ENCODE data around the gene PGGHG.

Gene PGGHG

GRCh38 chr11:288478-289397, at the start of gene PGGHG:
PGGHG (plus strand) TSS chr11:289126; CDS start chr11:289817, 691 bp downstream.
- intact Hi-C loops (cut with DNase I), result no loop called here
- DNase-seq, result peak in 5 of 10 donors; percentile 26 to 88 (median 63)

GRCh38 chr11:240315-240714, 48.6 kb upstream of the PGGHG start:
- intact Hi-C loops (cut with DNase I), result no loop called here
- no peak for DNase-seq

- intact Hi-C loops (cut with DNase I), result no loop called here
Observed at GRCh38 chr11:241634-242033, 47.3 kb upstream of the PGGHG start.

DNA sequence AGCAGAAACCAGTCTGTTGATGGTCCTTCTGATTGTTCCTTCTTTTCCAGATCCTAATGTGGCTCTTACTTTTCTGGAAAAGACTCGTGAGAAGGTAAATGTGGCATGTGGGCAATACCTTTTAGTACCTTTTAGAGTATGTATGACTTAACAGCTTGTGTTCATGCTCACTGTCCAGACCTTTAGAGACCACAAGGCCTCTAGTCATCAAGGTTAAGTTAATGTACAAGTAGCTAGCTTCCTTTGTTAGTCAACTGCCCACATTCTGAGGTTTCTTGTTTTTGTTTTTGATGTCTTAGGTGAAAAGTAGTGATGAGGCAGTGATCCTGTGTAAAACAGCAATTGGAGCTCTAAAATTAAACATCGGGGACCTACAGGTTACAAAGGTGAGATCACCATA, 44.5 kb upstream of the PGGHG start:
- intact Hi-C loops (cut with DNase I), result no loop called here
- DNase-seq, result no peak

More at GRCh38 chr11:241634-242033, 47.3 kb upstream of the PGGHG start:
- DNase-seq, result no peak

DNA sequence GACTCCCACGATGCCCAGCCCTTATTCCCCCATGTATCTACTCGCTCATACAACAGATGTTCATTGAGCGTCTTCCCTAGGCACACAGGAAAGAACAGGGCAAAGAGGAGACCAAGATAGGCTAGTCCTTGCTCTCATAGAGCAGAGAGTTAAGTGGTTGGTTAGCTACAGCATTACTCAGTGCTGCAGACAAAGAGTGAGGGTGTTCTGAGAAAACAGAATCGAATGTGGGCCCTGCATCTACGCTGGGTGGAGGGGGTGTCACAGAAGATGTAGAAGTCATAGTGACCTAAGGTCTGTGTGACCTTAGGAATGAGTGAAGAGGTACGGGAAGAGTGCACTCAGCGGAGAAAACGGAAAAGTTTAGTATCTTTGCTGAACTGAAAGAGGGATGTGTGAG, 39.9 kb upstream of the PGGHG start:
- intact Hi-C loops (cut with DNase I), result no loop called here

GRCh38 chr11:250274-250673, 38.7 kb upstream of the PGGHG start:
- intact Hi-C loops (cut with DNase I), result loop anchor here (10.0 kb wide), 1 partner anchor 105 kb away; no protein-coding TSS in a partner anchor
- DNase-seq, result no peak

More for the DNA sequence above, 39.9 kb upstream of the PGGHG start:
- DNase-seq, result no peak

- peak in 7 of 10 donors; percentile 30 to 92 (median 66) for DNase-seq
Observed at GRCh38 chr11:250740-251299, 38.1 kb upstream of the PGGHG start.

DNA sequence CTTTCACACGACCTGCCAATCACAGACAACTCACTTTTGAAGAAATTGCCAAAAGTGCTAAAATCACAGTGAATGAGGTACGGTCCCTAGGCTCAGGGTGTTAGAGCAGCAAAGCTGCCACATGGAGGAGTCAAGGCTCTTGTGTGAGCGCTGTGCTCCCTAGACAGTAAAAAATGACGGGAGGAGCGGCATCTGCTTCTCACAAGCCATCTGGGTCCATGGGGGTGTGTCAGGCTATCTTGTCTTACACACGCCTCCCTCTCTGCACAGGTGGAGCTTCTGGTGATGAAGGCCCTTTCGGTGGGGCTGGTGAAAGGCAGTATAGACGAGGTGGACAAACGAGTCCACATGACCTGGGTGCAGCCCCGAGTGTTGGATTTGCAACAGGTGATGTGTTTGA, 37.4 kb upstream of the PGGHG start:
- no peak for DNase-seq
- intact Hi-C loops (cut with DNase I), result loop anchor here (10.0 kb wide), 1 partner anchor 103 kb away; no protein-coding TSS in a partner anchor

More at GRCh38 chr11:250740-251299, 38.1 kb upstream of the PGGHG start:
- intact Hi-C loops (cut with DNase I), result loop anchor here (10.0 kb wide), 1 partner anchor 104 kb away; no protein-coding TSS in a partner anchor

- no peak for DNase-seq
- intact Hi-C loops (cut with DNase I), result loop anchor here (10.0 kb wide), 1 partner anchor 102 kb away; no protein-coding TSS in a partner anchor
Observed at GRCh38 chr11:252666-253065, 36.3 kb upstream of the PGGHG start.

- DNase-seq, result no peak
- intact Hi-C loops (cut with DNase I), result loop anchor here (10.0 kb wide), 1 partner anchor 101 kb away; no protein-coding TSS in a partner anchor
Observed at GRCh38 chr11:253160-253885, 35.6 kb upstream of the PGGHG start.

DNA sequence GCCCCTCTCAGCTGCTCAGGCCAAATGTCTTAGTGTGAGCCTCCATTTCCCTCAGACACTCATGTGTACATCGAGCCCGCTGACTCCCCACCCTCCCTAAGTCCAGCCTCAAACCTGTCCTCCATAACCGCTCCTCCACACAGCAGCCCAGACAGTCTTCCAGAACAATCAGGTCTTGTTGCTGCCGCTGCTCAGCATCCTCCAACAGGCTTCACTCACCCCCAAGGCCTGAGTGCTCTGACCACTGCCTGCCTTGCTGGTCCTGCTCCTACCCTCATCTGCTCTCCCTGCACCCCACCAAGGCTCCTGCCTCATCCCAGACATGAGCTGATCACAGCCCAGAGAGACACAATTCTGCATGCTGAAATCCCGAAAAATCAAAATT, 35.0 kb upstream of the PGGHG start:
- no peak for DNase-seq
- intact Hi-C loops (cut with DNase I), result loop anchor here (10.0 kb wide), 1 partner anchor 101 kb away; no protein-coding TSS in a partner anchor

DNA sequence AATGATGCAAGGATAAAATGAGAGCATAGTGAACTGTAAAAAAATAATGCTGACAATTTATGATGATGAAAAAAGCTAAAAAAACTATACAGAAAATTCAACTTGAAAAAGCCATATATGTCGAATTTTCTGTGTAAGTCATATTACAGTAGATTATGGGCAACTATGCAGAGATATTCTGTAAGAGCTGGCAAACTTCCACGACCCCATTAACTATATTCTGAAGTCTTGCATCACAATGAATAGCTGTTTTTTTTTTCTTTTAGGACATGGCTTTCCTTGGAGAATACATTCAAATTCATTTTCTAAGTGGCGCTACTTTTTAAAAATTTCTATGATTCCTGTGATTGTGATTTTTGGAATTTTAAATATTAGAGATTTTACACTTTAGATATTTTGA, 33.8 kb upstream of the PGGHG start:
- intact Hi-C loops (cut with DNase I), result loop anchor here (10.0 kb wide), 1 partner anchor 100 kb away; no protein-coding TSS in a partner anchor

GRCh38 chr11:255816-256215, 33.1 kb upstream of the PGGHG start:
- DNase-seq, result no peak
- intact Hi-C loops (cut with DNase I), result loop anchor here (10.0 kb wide), 1 partner anchor 99 kb away; no protein-coding TSS in a partner anchor

More for the DNA sequence above, 33.8 kb upstream of the PGGHG start:
- DNase-seq, result no peak

- intact Hi-C loops (cut with DNase I), result loop anchor here (10.0 kb wide), 1 partner anchor 98 kb away; no protein-coding TSS in a partner anchor
- no peak for DNase-seq
Observed at GRCh38 chr11:256952-257737, 31.8 kb upstream of the PGGHG start.

- intact Hi-C loops (cut with DNase I), result loop anchor here (10.0 kb wide), 1 partner anchor 97 kb away; no protein-coding TSS in a partner anchor
- DNase-seq, result peak in 1 of 10 donors; percentile 69
Observed at GRCh38 chr11:257766-258493, 31.0 kb upstream of the PGGHG start.

DNA sequence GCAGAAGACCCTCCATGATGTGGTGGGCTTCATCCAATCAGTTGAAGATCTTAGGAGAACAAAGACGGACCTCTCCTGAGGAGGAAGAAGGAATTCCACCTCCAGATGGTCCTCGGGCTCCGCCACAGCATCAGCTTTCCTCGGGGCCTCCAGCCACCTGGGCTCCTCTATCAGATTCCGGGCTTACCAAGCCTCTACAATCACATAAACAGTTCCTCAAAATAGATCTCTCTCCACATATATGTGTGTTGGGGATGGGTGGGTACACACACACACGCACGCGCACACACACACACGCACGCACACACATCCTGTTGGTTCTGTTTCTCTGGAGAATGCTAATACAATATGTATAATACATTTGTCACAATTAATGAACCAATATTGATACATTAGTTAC, 29.5 kb upstream of the PGGHG start:
- intact Hi-C loops (cut with DNase I), result loop anchor here (10.0 kb wide), 1 partner anchor 95 kb away; no protein-coding TSS in a partner anchor

GRCh38 chr11:261624-262023, 27.3 kb upstream of the PGGHG start:
- intact Hi-C loops (cut with DNase I), result no loop called here
- no peak for DNase-seq

More for the DNA sequence above, 29.5 kb upstream of the PGGHG start:
- DNase-seq, result no peak

DNA sequence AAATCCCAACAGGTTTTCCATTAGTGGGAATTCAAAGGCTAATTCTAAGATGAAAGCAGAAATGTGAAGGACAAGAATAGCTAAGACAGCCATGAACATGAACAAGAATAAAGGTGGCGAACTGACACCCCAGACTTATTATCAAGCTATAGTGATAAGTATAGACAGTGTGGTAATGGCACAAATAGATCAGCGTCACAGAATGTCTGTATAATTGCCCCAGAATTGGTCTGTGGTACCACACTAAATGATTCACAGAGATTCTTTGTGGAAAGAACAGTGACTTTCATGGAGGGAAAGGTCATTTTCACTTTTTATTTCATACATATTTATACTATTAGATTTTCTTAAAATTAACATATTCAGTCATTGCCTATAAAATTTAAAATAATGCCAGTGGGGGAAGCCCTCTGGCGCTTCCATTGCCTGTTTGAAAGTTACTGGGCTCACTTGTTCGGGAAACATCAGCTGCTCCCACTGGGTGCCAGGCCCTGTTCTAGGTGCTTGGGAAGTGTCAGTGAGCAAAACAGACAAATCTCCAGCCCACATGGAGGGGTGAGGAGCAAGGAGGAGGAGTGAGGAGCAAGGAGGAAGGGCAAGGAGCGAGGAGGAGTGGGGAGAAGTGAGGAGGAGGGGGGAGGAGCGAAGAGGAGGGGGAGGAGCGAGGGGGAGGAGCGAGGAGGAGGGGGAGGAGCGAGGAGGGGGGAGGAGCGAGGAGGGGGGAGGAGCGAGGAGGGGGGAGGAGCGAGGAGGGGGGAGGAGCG, 22.1 kb upstream of the PGGHG start:
- DNase-seq, result no peak
- intact Hi-C loops (cut with DNase I), result no loop called here
